ENCODE data around the gene MRPL39.
"Not testable (repeated sequence)": the region's sequence is repeated elsewhere in the genome, so short reads cannot be mapped to it uniquely, and the experiment has no call there.

The MRPL39 gene

DNA sequence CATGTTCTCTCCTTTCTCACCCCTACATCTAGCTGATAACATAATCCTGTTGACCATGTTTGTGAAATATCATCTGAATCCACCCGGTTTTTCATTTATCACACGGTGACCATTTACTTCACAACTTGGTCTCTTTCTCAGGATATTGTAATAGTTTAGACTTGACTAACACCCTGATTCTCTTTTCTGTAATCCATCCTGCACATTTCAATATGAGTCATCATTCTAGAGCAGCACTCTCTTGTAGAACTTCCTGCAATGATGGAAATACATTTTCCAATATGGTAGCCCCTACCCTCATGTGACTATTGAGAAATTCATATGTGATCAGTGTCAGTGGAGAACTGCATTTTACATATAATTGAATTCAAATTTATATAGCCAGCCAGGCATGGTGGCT lies 29.4 kb upstream of the MRPL39 start:
- Mint-ChIP-seq H3K9me3 (no peaks in the 10 kb centered on the region), H3K4me1 (peaks cover 16% of the 10 kb centered on the region), H3K27me3 (ENCODE audit: low read depth, poor library complexity) (peaks cover 34% of the 10 kb centered on the region), H3K4me3 (no peak overlapping the region), H3K36me3 (ENCODE audit: low read depth) (no peaks in the 10 kb centered on the region), H3K27ac (no peak overlapping the region)
- no peak for DNase-seq
- TF ChIP-seq CTCF (IDR thresholded peaks at IDR 0.05), result no peak

- Mint-ChIP-seq H3K27me3 (ENCODE audit: low read depth, poor library complexity) (peaks cover 21% of the 10 kb centered on the region), H3K36me3 (ENCODE audit: low read depth) (no peaks in the 10 kb centered on the region)
These were observed 28.0 kb upstream of the MRPL39 start for GRCh38 chr21:25635310-25635709.

GRCh38 chr21:25632296-25632695 lies 25.0 kb upstream of the MRPL39 start:
- Mint-ChIP-seq H3K27ac (no peak overlapping the region), H3K27me3 (ENCODE audit: low read depth, poor library complexity) (peaks cover 8% of the 10 kb centered on the region), H3K36me3 (ENCODE audit: low read depth) (no peaks in the 10 kb centered on the region), H3K4me1 (no peaks in the 10 kb centered on the region), H3K4me3 (no peak overlapping the region), H3K9me3 (no peaks in the 10 kb centered on the region)
- DNase-seq, result no peak
- TF ChIP-seq CTCF (IDR thresholded peaks at IDR 0.05), result no peak

More at GRCh38 chr21:25635310-25635709, 28.0 kb upstream of the MRPL39 start:
- peaks cover 9% of the 10 kb centered on the region for H3K4me1 Mint-ChIP-seq
- H3K9me3 Mint-ChIP-seq, result no peaks in the 10 kb centered on the region
- no peak overlapping the region for H3K4me3 Mint-ChIP-seq
- no peak for DNase-seq
- no peak overlapping the region for H3K27ac Mint-ChIP-seq
- TF ChIP-seq CTCF (IDR thresholded peaks at IDR 0.05), result no peak

DNA sequence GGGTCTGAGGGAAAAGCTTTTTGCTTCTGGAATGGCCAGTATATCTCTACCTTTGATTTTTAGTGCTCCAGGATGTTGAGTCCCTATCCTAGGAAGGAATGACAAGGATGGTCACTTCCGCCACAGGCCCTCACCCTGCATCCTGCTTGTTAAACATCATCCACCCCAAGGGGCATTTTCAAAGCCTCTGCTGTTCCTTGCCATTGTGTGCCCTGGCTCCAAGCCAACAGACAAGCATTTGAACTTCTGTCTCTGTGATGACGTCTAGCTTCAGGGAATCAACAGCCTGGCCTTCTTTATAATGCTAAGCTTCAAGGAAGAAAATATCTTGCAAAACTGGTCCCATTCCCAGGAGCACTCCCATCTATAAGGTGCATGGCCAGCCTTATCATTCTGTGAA lies 19.5 kb upstream of the MRPL39 start:
- TF ChIP-seq CTCF (IDR thresholded peaks at IDR 0.05), result no peak
- no peaks in the 10 kb centered on the region for H3K36me3 Mint-ChIP-seq (ENCODE audit: low read depth)
- H3K4me1 Mint-ChIP-seq, result no peaks in the 10 kb centered on the region
- H3K4me3 Mint-ChIP-seq, result no peak overlapping the region
- no peak for DNase-seq
- H3K9me3 Mint-ChIP-seq, result no peaks in the 10 kb centered on the region
- no peak overlapping the region for H3K27ac Mint-ChIP-seq
- peaks cover 6% of the 10 kb centered on the region for H3K27me3 Mint-ChIP-seq (ENCODE audit: low read depth, poor library complexity)

- not testable (repeated sequence) for H3K9me3 Mint-ChIP-seq; H3K4me1 Mint-ChIP-seq; H3K27ac Mint-ChIP-seq; DNase-seq; H3K4me3 Mint-ChIP-seq; H3K36me3 Mint-ChIP-seq (ENCODE audit: low read depth); H3K27me3 Mint-ChIP-seq (ENCODE audit: low read depth, poor library complexity)
These were observed 18.7 kb upstream of the MRPL39 start for GRCh38 chr21:25625776-25626555.

- Mint-ChIP-seq H3K36me3 (ENCODE audit: low read depth) (no peaks in the 10 kb centered on the region), H3K9me3 (no peaks in the 10 kb centered on the region), H3K4me1 (no peaks in the 10 kb centered on the region), H3K27me3 (ENCODE audit: low read depth, poor library complexity) (peaks cover 6% of the 10 kb centered on the region), H3K27ac (no peak overlapping the region), H3K4me3 (no peak overlapping the region)
- DNase-seq, result no peak
- no peak for TF ChIP-seq CTCF (IDR thresholded peaks at IDR 0.05)
These were observed 17.8 kb upstream of the MRPL39 start for GRCh38 chr21:25625036-25625435.

Data from nephron progenitor cell (in vitro differentiated cells).